HepG2 (cell line): ENCODE data around the gene MPG. TPM values are rescaled to one million over a fixed set of nuclear protein-coding genes. Genes with fewer than 3 reads are reported as not detected.

ENCODE experiments used
- ATAC-seq: fragments of 200-7000 bp; cut with Tn5 transposase; 3 replicates; pipeline ENCODE4 v1.9.1; 2020; ENCODE audit warnings: mild to moderate bottlenecking, moderate library complexity
- BruUV-seq: library from RNA; stranded (reverse); fragments of 400-500 nt; replicated peaks from 2 replicates; lab custom pipeline; 2021; lab: Mats Ljungman, UMichigan
- CTCF ChIA-PET: fragments of 300-600 bp; formaldehyde crosslinking; extraction: SDS; loops from one replicate; lab custom pipeline; 2021; ENCODE audit warnings: low total read pairs, inconsistent platforms, low intra/inter-chr PET ratio; lab: Yijun Ruan, JAX
- POLR2A ChIA-PET: fragments of 350-600 bp; sonication (Branson Sonifier 250); formaldehyde crosslinking; loops from one replicate; lab custom pipeline; 2020; ENCODE audit warnings: antibody characterized with exemption, inconsistent platforms; lab: Yijun Ruan, JAX
- DNase-seq: peaks from one replicate; pipeline ENCODE4 v3.0.0-alpha.2; 2015; ENCODE audit warnings: low spot score
- FAIRE-seq: peaks from 3 replicates; lab custom pipeline; 2011; peaks lifted over from hg19 to GRCh38; lab: Jason Lieb, UNC
- H2AFZ ChIP-seq: one replicate; pipeline ENCODE4 v1.6.1; 2011; ENCODE audit warnings: low read length, inconsistent platforms
- H3K27ac ChIP-seq: fragments of 300-600 bp; 3 replicates; pipeline ENCODE4 v1.8.0; 2011; ENCODE audit warnings: mixed run types, mild to moderate bottlenecking, mixed read lengths, low read length, inconsistent platforms; ENCODE audit not compliant: insufficient read depth; ENCODE audit errors: extremely low read length
- H3K27me3 ChIP-seq, 2 experiments: fragments of 200-600 bp in 1 of 2; 2 replicates in 1 of 2; 3 replicates in 1 of 2; pipeline versions ENCODE4 v1.6.0 to v1.8.0; 2011; ENCODE audit warnings: low read length in 2 of 2, mild to moderate bottlenecking in 2 of 2, moderate library complexity in 2 of 2, inconsistent platforms in 1 of 2; ENCODE audit not compliant: insufficient read depth in 2 of 2, control insufficient read depth in 1 of 2
- H3K36me3 ChIP-seq, 2 experiments: fragments of 200-600 bp in 1 of 2; replicated peaks in 1 of 2; 2 replicates in 1 of 2; 3 replicates in 1 of 2; pipeline versions ENCODE4 v1.5.1 to v1.8.0; 2011; ENCODE audit warnings: low read length in 2 of 2, inconsistent platforms in 1 of 2; ENCODE audit not compliant: insufficient read depth in 2 of 2, control insufficient read depth in 1 of 2
- H3K4me1 ChIP-seq: 2 replicates; pipeline ENCODE4 v1.5.1; 2012; ENCODE audit warnings: low read length, inconsistent platforms; ENCODE audit not compliant: insufficient read depth
- H3K4me2 ChIP-seq: 2 replicates; pipeline ENCODE4 v1.6.0; 2011; ENCODE audit warnings: low read depth, low read length, inconsistent platforms
- H3K4me3 ChIP-seq, 3 experiments: fragments of 200-600 bp in 1 of 3; sonication (generic), shearing (Covaris generic) in 1 of 3; replicated peaks in 1 of 3; 2 replicates each; pipeline ENCODE4 v1.5.1; 2011 to 2016; ENCODE audit warnings: low read length in 3 of 3, inconsistent platforms in 2 of 3, low read depth in 2 of 3, mild to moderate bottlenecking in 2 of 3, control low read depth in 1 of 3, mixed read lengths in 1 of 3; ENCODE audit not compliant: insufficient read depth in 1 of 3
- H3K79me2 ChIP-seq: one replicate; pipeline ENCODE4 v1.6.1; 2011; ENCODE audit warnings: low read length, inconsistent platforms; ENCODE audit not compliant: insufficient read depth
- H3K9ac ChIP-seq: 2 replicates; pipeline ENCODE4 v1.6.0; 2011; ENCODE audit warnings: mild to moderate bottlenecking, low read depth, low read length, inconsistent platforms; ENCODE audit not compliant: insufficient read depth
- H3K9me3 ChIP-seq: 2 replicates; pipeline ENCODE4 v1.5.1; 2012; ENCODE audit warnings: mild to moderate bottlenecking, low read length
- H4K20me1 ChIP-seq: 2 replicates; pipeline ENCODE4 v1.6.0; 2011; ENCODE audit warnings: inconsistent platforms, mild to moderate bottlenecking, low read length, moderate library complexity; ENCODE audit not compliant: insufficient read depth
- NCOR1 ChIP-seq: fragments of 200-600 bp; sonication (generic); IDR thresholded peaks from 2 replicates; pipeline ENCODE4 v1.7.0; 2017; ENCODE audit warnings: antibody characterized with exemption, low read length, borderline replicate concordance
- PTBP1 ChIP-seq: fragments of 200-400 bp; formaldehyde crosslinking; IDR thresholded peaks from 2 replicates; pipeline ENCODE4 v1.6.1; 2018; ENCODE audit warnings: low read length, low read depth; ENCODE audit not compliant: poor library complexity, severe bottlenecking
- ZNF136 ChIP-seq: sonication (generic); formaldehyde crosslinking; IDR thresholded peaks from 2 replicates; pipeline ENCODE4 v1.8.1; 2022; ENCODE audit warnings: low read depth, mild to moderate bottlenecking, moderate library complexity, missing genetic modification reagents
- ZNF441 ChIP-seq: sonication (generic); formaldehyde crosslinking; IDR thresholded peaks from 2 replicates; pipeline ENCODE4 v1.7.0; 2021; ENCODE audit warnings: missing genetic modification reagents, borderline replicate concordance
- ZNF672 ChIP-seq: sonication (generic); formaldehyde crosslinking; IDR thresholded peaks from 2 replicates; pipeline ENCODE4 v1.8.1; 2022; ENCODE audit warnings: missing genetic modification reagents
- ZNF674 ChIP-seq: sonication (generic); formaldehyde crosslinking; IDR thresholded peaks from 2 replicates; pipeline ENCODE4 v1.5.0; 2020; ENCODE audit warnings: low read depth, mild to moderate bottlenecking, missing genetic modification reagents
- ZSCAN21 ChIP-seq: sonication (generic); formaldehyde crosslinking; IDR thresholded peaks from 2 replicates; pipeline ENCODE4 v1.8.0; 2022; ENCODE audit warnings: mild to moderate bottlenecking, missing genetic modification reagents, moderate library complexity, borderline replicate concordance
- ZSCAN25 ChIP-seq: sonication (generic); formaldehyde crosslinking; IDR thresholded peaks from 2 replicates; pipeline ENCODE4 v1.8.0; 2022; ENCODE audit warnings: mild to moderate bottlenecking, missing genetic modification reagents
- WGBS: methylation state at CpG from one replicate; pipeline ENCODE4 v1.1.6; 2017; ENCODE audit warnings: low lambda C conversion rate; 5-methylcytosine and 5-hydroxymethylcytosine counted together
- in situ Hi-C: cut with HindIII; loops from 2 replicates; pipeline ENCODE4 v1.10.0; 2017; ENCODE audit warnings: low pct_unique_long_range_greater_than_20kb; ENCODE audit not compliant: extremely low pct_ligation_motif_present
- intact Hi-C: fragments of 100-400 bp; cut with micrococcal nuclease; formaldehyde crosslinking; loops from one replicate; pipeline ENCODE4 v1.10.0; 2022; ENCODE audit not compliant: unreplicated experiment
- polyA plus RNA-seq, 8 experiments: library from polyadenylated mRNA; depleted of rRNA in 3 of 8; stranded (reverse) in 7 of 8; unstranded in 1 of 8; fragments of >200 nt; fragmentation: Illumina TruSeq in 4 of 8; extraction: Trizol in 4 of 8; gene quantifications; 2 replicates each; pipeline versions ENCODE4 v1.2.1 to v1.2.3, GENCODE V29; 2011 to 2016; ENCODE audit warnings: low read depth in 4 of 8, missing spikeins in 1 of 8, mixed read lengths in 1 of 8; ENCODE audit not compliant: insufficient read depth in 1 of 8
- total RNA-seq, 5 experiments: library from RNA; depleted of rRNA; stranded (reverse); fragments of >200 nt; fragmentation: Illumina TruSeq; extraction: Trizol; gene quantifications; 2 replicates each; pipeline ENCODE4 v1.2.3, GENCODE V29; 2016; ENCODE audit warnings: low read depth in 1 of 5
- TF ChIP-seq, protein P1 (sequence below): sonication (generic); formaldehyde crosslinking; IDR thresholded peaks from 2 replicates; pipeline ENCODE4 v1.5.1; 2020; ENCODE audit warnings: mild to moderate bottlenecking, missing genetic modification reagents, borderline replicate concordance
- TF ChIP-seq, protein P2 (sequence below): sonication (generic); formaldehyde crosslinking; conservative IDR thresholded peaks from 2 replicates; pipeline ENCODE4 v1.4.0; 2020; ENCODE audit warnings: missing genetic modification reagents
- TF ChIP-seq, protein P3 (sequence below): sonication (generic); formaldehyde crosslinking; IDR thresholded peaks from 2 replicates; pipeline ENCODE4 v1.8.0; 2022; ENCODE audit warnings: missing genetic modification reagents, low read depth, mild to moderate bottlenecking, borderline replicate concordance
- TF ChIP-seq, protein P4 (sequence below): sonication (generic); formaldehyde crosslinking; IDR thresholded peaks from 2 replicates; pipeline ENCODE4 v1.8.1; 2022; ENCODE audit warnings: low read depth, mild to moderate bottlenecking, missing genetic modification reagents

The MPG gene
- total and polyA plus RNA-seq, 2 of the 13 experiments (the other 11 are each of a cell fraction or from before 2014, with no cell fraction given): 59.1 to 62.5 TPM

DNA sequence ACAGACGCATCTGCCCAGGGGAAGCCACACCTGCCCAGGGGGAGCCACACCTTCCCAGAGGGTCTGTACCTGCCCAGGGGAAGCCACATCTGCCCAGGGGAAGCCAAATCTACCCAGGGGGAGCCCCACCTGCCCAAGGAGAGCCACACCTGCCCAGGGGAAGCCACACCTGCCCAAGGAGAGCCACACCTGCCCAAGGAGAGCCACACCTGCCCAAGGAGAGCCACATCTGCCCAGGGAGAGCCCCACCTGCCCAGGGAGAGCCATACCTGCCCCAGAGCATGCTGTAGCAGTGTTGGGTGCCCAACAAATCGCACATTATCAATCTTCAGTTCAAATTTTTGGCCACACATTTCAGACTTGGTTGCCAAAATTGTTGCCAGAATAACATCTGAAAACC is 40.8 kb downstream of the MPG start:
- Histone ChIP-seq H3K4me1 (peaks cover 3% of the 10 kb centered on the region), H3K27ac (no peak overlapping the region), H3K9ac (no peak overlapping the region), H4K20me1 (0 out of 2 replicates have a peak, but pooled peaks cover 4% of the 10 kb centered on the region), H3K27me3 (no peaks in the 10 kb centered on the region), H3K4me3 (no peak overlapping the region), H3K4me2 (no peak overlapping the region), H3K79me2 (no peaks in the 10 kb centered on the region), H3K36me3 (peaks cover 2 to 27% of the 10 kb centered on the region in 2 experiments; a peak in 4 of 5 replicates), H3K9me3 (no peaks in the 10 kb centered on the region), H2AFZ (no peak overlapping the region)
- ChIA-PET CTCF (interaction anchor here (2.4 kb wide), 1 partner anchor 62 kb away, joined by 17 read pairs; the partner anchor contains the start of gene HBQ1), POLR2A (no interaction called here)
- WGBS: 100% methylated on average over 1 of the region's 2 CpGs
- DNase-seq (no peak), ATAC-seq (no peak), FAIRE-seq (no peak)
- TF ChIP-seq ZNF674 (CRISPR knock-in tag): no peak
- no peak for TF ChIP-seq ZSCAN25 (CRISPR knock-in tag)
- TF ChIP-seq ZNF672 (CRISPR knock-in tag): no peak
- TF ChIP-seq ZNF136: no peak
- TF ChIP-seq, protein P1, sequence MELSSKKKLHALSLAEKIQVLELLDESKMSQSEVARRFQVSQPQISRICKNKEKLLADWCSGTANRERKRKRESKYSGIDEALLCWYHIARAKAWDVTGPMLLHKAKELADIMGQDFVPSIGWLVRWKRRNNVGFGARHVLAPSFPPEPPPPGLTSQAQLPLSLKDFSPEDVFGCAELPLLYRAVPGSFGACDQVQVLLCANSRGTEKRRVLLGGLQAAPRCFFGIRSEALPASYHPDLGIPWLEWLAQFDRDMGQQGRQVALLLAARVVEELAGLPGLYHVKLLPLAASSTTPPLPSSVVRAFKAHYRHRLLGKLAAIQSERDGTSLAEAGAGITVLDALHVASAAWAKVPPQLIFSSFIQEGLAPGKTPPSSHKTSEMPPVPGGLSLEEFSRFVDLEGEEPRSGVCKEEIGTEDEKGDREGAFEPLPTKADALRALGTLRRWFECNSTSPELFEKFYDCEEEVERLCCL: no peak
- in situ Hi-C loops: no loop called here
- no TSS peak for BruUV-seq
- intact Hi-C loops: loop anchor here (5.0 kb wide), 1 partner anchor 243 kb away; no protein-coding TSS in a partner anchor

DNA sequence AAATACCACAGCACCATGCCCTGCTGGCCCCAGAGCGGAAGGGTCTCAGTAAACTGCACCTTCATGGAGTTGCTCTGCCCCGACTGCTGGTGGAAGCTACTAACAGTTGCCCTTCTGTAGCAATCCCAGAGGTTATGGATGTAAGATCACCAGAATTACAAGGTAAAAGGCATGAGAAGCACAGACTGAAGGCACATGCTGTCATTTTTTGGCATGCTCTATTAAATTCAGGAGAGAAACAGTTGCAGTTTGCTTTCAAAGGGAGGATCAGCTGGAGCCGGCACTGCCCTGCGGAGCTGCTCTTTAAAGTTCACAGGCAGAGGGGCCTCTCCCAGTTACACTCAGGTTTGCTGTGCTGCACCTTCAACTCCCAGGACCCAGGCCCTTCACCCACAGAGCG is 41.3 kb downstream of the MPG start:
- H3K9ac ChIP-seq: no peak overlapping the region
- H3K27me3 ChIP-seq: no peaks in the 10 kb centered on the region
- 0 out of 2 replicates have a peak, but pooled peaks cover 4% of the 10 kb centered on the region for H4K20me1 ChIP-seq
- FAIRE-seq (no peak), DNase-seq (no peak), ATAC-seq (no peak)
- WGBS: 96% methylated on average over 5 of the region's 5 CpGs
- H3K4me2 ChIP-seq: no peak overlapping the region
- no peaks in the 10 kb centered on the region for H3K79me2 ChIP-seq
- H3K36me3 ChIP-seq: peaks cover 2 to 29% of the 10 kb centered on the region in 2 experiments; a peak in 4 of 5 replicates
- intact Hi-C loops: loop anchor here (5.0 kb wide), 1 partner anchor 243 kb away; no protein-coding TSS in a partner anchor
- no peaks in the 10 kb centered on the region for H3K9me3 ChIP-seq
- in situ Hi-C loops: no loop called here
- CTCF ChIA-PET: no interaction called here
- POLR2A ChIA-PET: no interaction called here
- no peak overlapping the region for H3K4me3 ChIP-seq
- no peaks in the 10 kb centered on the region for H3K4me1 ChIP-seq
- BruUV-seq: no TSS peak
- no peak overlapping the region for H3K27ac ChIP-seq
- H2AFZ ChIP-seq: no peak overlapping the region
- TF ChIP-seq, protein P2, sequence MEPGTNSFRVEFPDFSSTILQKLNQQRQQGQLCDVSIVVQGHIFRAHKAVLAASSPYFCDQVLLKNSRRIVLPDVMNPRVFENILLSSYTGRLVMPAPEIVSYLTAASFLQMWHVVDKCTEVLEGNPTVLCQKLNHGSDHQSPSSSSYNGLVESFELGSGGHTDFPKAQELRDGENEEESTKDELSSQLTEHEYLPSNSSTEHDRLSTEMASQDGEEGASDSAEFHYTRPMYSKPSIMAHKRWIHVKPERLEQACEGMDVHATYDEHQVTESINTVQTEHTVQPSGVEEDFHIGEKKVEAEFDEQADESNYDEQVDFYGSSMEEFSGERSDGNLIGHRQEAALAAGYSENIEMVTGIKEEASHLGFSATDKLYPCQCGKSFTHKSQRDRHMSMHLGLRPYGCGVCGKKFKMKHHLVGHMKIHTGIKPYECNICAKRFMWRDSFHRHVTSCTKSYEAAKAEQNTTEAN: no peak
- TF ChIP-seq, protein P3, sequence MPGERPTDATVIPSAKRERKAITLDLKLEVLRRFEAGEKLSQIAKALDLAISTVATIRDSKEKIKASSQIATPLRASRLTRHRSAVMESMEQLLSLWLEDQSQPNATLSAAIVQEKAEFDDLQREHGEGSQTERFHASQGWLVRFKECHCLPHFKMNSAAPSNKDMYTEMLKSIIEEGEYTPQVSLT: no peak
- TF ChIP-seq NCOR1 (no peak), ZSCAN21 (CRISPR knock-in tag) (no peak), ZNF441 (CRISPR knock-in tag) (no peak), PTBP1 (no peak)
- TF ChIP-seq, protein P4, sequence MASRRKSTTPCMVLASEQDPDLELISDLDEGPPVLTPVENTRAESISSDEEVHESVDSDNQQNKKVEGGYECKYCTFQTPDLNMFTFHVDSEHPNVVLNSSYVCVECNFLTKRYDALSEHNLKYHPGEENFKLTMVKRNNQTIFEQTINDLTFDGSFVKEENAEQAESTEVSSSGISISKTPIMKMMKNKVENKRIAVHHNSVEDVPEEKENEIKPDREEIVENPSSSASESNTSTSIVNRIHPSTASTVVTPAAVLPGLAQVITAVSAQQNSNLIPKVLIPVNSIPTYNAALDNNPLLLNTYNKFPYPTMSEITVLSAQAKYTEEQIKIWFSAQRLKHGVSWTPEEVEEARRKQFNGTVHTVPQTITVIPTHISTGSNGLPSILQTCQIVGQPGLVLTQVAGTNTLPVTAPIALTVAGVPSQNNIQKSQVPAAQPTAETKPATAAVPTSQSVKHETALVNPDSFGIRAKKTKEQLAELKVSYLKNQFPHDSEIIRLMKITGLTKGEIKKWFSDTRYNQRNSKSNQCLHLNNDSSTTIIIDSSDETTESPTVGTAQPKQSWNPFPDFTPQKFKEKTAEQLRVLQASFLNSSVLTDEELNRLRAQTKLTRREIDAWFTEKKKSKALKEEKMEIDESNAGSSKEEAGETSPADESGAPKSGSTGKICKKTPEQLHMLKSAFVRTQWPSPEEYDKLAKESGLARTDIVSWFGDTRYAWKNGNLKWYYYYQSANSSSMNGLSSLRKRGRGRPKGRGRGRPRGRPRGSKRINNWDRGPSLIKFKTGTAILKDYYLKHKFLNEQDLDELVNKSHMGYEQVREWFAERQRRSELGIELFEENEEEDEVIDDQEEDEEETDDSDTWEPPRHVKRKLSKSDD: no peak
